CD4-positive, alpha-beta T cell treated with Interferon gamma for 1 hour (primary cell): Measurements from ENCODE around the gene SEMA4D.

Experiments
- DNase-seq: peaks from one replicate; pipeline ENCODE4 v3.0.0-alpha.2; 2020

SEMA4D gene, protein sequence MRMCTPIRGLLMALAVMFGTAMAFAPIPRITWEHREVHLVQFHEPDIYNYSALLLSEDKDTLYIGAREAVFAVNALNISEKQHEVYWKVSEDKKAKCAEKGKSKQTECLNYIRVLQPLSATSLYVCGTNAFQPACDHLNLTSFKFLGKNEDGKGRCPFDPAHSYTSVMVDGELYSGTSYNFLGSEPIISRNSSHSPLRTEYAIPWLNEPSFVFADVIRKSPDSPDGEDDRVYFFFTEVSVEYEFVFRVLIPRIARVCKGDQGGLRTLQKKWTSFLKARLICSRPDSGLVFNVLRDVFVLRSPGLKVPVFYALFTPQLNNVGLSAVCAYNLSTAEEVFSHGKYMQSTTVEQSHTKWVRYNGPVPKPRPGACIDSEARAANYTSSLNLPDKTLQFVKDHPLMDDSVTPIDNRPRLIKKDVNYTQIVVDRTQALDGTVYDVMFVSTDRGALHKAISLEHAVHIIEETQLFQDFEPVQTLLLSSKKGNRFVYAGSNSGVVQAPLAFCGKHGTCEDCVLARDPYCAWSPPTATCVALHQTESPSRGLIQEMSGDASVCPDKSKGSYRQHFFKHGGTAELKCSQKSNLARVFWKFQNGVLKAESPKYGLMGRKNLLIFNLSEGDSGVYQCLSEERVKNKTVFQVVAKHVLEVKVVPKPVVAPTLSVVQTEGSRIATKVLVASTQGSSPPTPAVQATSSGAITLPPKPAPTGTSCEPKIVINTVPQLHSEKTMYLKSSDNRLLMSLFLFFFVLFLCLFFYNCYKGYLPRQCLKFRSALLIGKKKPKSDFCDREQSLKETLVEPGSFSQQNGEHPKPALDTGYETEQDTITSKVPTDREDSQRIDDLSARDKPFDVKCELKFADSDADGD

DNA sequence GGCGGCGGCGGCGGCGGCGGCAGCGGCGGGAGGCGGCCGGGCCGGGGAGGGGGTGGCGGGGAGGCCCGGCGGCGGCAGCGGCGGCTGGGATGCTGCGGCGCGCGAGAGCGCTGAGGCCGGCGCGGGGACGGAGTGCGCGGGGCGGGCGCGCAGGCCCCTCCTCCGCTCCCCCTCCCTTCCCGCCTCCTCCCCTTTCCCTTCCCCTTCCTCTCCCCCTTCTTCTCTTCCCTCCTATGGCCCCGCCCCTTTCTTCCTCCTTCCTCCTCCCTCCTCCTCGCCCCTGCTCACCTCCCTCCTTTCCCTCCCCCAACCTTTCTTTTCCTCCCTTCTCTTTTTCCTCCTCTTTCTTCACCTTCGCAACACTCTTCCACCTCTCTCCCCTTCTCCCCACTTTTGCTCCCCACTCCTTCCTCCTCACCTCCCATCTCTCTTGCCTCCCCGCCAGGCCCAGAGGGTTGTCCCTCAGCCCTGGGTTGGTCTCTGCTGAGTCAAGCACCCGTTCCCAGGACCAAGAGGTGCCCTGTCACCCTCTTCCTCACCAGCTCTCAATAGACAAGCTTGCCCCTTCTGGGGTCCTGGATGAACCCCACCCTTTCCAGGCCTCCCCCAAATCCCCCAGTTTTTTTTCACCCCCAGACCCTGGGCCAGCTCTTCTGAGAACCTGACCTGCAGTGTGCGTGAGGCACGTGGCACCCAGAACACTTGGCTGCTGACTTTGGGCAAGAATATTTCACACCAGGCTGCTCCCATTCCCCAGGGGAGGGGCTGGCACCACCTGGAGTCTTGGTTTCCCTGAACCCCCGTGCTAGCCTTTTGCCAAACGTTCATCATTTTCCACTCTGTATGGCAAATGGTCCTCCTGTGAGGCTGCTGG is at the start of gene SEMA4D:
SEMA4D (minus strand) TSS at position 136 of the 874 bp plus-strand sequence. CDS start 92,657 bp downstream, outside the sequence.
- DNase-seq = peak; percentile 54

DNA sequence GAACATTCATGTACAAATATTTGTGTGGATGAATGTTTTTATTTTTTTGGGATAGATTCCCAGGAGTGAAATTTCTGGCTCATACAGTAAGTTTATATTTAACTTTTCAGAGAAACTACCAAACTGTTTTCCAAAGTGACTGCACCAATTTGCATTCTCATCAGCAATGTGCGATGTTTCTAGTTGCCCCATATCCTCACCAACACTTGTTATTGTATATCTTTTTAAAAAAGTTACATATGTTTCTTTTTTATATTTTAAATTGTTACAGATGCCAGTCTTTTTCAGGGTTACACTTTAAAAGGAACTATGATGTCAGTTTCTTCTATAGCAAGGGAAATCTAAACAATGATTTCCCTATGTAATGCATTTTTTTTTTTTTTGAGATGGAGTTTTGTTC is 49.1 kb upstream of the SEMA4D start:
- no peak for DNase-seq

DNA sequence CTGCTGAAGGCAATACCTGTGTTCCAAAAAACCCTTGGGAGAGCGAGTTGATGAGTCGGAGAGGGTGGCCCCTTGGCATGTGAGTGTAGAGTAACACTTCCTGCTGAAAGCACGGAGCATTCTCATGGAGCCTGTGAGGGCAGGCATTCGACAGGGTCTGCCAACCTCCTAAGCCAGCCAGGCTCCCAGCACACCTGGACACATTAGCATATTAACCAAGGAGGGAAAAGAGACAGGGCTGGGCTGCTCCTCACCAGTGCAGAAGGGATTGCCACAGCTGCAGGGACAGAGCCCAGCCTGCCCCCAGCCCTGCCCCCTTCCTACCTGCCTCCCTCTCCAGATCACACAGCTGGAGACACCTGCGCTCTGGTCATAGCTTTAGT is 46.4 kb upstream of the SEMA4D start:
- DNase-seq = no peak

- DNase-seq = no peak
These were observed 45.8 kb upstream of the SEMA4D start for GRCh38 chr9:89543621-89544278.

DNA sequence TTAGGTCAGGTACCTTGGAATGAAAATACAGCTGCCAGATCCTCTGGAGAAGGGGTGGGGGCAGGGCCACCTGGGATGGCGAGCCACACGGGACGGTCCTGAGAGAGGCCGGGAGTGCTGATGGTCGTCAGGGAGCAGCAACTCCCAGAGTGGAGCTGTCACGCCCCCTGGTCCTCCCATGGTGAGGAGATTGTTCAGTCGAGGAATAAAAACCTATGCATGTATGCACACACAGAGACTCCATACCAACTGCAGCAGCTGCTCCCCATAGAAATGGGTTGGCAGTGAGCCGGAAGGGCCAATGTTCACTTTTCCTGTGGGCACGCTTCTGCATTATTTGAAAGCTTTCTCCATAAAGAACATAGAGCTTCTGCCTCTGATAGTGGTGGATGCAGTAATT is 45.2 kb upstream of the SEMA4D start:
- DNase-seq = no peak

DNA sequence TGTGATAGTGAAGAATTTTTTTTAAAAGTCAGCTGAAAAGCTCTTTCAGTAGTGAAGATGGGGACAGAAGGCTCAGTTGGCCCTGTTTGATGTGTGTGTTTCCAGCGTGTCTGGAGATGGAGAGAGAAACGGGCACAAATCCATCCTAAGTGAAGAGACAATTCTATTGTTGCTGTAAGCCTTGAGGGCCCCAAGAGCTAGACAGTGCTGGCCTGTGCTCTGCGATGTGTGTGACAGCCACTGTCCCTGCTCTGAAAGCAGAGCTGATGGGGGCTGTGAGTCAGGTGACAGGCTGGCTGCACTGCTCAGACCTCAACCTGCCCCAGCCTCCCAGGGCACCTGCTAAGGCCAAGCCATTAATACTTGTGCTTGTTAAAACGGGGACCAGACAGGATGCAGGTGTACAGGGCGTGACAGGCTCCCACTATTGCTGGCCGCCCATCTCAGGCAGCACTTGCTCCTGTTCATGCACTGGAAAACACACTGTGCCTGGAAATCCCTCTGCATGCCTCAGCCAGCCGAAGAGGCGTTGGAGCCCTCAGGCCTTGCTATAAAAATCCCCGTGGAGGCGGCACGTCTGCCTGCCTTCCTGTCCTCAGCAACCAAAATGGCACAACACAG is 44.6 kb upstream of the SEMA4D start:
- DNase-seq = no peak

DNA sequence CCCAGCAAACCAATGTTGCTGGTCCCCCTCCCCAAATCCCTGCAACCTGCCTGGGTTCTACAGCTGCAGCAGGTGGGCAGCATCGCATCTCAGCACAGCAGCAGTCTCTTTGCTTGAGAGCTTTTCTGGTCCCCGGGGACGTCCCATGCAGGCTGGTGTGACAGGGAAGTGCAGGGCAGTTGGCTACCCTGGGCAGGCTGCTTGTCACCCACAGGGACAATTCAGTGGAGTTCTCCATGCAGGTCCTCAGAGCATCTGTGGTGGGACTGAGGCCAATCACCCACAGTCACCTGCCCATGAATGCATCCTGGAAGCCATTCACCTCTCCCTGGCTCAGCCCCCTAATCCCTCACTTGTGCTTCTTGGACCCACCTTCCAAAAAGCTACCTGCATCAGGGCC is 43.9 kb upstream of the SEMA4D start:
- DNase-seq = peak; percentile 33

GRCh38 chr9:89539374-89539773 is 41.5 kb upstream of the SEMA4D start:
- no peak for DNase-seq

- DNase-seq = no peak
These were observed 41.0 kb upstream of the SEMA4D start for GRCh38 chr9:89538871-89539270.

DNA sequence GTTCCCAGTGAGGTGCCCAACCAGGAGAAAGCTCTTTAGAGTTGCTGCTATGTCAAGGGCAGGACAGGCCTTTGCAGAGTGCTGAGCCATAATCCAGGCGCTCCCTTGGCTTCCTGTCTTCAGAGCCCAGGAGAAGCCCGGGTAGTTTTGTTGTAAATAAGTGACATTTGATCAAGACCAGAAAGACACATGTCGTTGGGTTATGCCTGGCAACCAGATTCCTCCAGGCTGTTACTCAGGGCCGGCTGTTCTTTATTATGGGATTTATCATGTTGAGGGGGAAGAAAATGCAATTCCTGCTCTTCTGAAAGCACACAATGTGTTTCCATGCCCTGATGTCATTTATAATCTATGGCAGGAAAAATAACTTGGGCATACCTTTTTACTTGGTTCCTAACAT is 39.3 kb upstream of the SEMA4D start:
- DNase-seq = no peak

DNA sequence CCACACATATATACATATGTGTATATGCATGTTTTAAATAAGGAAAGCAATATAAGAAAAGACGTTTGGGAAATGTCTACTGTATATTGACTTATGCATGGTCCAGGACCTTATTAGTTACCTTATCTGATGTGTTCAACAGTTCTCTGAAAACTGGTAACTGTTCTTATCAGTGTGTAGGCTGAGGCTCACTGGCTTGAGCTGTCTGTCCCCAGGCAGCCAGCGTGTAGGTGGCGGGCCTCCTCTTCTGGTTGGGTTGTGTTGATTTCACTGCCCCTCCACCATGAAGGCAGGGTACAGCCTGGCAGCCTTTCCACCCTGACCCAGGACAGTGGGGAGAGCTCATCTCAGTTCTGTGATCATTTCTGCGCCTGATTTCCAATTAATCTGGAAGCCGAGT is 38.7 kb upstream of the SEMA4D start:
- DNase-seq = no peak

- no peak for DNase-seq
These were observed 38.2 kb upstream of the SEMA4D start for GRCh38 chr9:89536145-89536574.

DNA sequence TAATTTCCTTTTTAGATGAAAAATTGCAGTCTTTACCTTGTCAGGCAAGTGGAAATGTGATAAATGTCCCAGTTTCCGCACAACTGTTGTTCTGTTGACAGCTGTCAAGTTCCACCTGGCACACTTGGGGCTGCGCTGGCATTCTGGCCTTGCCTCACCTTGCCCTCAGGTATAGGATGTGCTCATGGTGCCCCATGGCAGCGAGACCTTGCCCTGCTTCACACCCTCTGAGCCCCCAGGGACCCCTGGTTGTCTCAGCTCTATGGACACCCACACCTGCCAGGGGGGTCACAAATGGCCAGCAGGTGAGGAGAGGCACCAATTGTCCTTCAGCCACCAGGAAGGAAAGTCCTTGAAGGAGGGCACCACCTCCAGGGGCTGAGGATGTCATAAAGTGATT is 37.5 kb upstream of the SEMA4D start:
- DNase-seq = no peak

DNA sequence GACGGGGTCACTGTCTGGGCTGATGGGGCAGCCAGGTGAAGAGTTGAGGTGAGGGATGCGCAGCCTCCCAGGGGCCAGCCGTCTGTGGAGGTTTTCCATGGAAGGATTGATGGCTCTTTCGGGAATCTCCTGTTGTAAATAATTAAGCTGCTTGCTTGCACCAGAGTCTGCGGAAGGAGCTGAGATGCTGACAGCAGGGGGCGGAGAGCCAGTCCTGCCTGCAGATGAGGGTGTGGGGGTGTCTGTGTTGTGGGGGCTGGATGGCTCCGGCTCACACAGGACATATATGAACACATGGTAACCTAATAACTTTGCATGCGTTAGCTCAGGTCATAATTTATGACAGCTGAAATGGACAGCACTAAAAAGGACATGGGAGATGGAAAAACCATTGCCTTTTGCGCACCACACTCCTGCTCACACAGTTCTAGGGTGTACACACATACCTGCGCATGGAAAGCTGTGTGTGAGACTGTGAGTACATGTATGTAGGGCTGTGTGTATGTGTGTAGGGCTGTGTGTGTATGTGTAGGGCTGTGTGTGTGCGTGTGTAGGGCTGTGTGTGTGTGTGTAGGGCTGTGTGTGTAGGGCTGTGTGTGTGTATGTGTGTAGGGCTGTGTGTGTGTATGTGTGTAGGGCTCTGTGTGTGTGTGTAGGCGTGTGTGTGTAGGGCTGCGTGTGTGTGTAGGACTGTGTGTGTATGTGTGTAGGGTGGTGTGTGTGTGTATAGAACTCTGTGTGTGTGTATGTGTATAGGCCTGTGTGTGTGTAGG is 36.8 kb upstream of the SEMA4D start:
- DNase-seq = no peak

- no peak for DNase-seq
These were observed 35.6 kb upstream of the SEMA4D start for GRCh38 chr9:89533411-89534095.

DNA sequence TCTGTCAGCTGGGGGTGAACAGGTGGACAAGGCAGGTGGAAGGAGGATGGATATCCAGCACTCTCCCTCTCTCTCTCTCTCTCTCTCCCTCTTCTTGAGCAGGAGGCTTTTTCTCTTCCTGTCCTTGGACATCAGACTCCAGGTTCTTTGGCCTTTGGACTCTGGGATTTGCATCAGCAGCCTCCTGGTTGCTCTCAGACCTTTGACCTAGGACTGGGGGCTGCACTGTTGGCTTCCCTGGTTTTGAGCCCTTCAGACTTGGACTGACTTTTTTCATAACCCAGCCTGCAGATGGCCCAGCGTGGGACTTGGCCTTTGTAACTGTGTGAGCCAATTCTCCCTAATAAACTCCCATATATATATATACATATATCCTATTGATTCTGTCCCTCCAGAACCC is 35.0 kb upstream of the SEMA4D start:
- DNase-seq = no peak

GRCh38 chr9:89532478-89532877 is 34.6 kb upstream of the SEMA4D start:
- no peak for DNase-seq

DNA sequence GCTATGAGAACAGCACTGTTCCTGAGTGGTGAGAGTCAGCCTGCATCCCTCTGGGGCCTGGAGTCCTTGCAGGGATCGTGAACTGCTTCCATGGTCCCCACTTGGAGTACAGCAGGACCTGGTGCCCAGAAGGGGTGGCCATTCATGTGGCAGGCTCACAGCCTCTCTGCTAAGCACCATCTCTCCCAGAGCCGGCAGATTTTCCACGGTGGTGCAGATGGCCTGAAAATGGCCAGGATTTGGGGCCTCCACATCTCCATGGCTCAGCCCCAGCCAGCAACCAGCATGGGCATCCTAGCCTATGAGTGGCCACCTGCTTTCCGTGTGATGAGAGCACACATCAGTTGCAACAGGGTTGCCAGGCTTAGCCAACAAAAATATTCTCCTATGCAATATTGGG is 33.9 kb upstream of the SEMA4D start:
- no peak for DNase-seq

GRCh38 chr9:89530726-89531125 is 32.8 kb upstream of the SEMA4D start:
- no peak for DNase-seq

- no peak for DNase-seq
These were observed 31.5 kb upstream of the SEMA4D start for GRCh38 chr9:89529243-89530035.
